Sigmoid colon (tissue), 3 donors: ENCODE data around the gene TAF13.

Source experiments
- CTCF ChIP-seq, 4 experiments: fragments of 450-650 bp in 3 of 4; fragments of 200-600 bp in 1 of 4; IDR thresholded peaks; one replicate each; pipeline ENCODE4 v1.5.1; 2016 to 2019; ENCODE audit warnings: antibody characterized with exemption in 4 of 4, mild to moderate bottlenecking in 3 of 4, moderate library complexity in 2 of 4
- POLR2A ChIP-seq, 2 donors: fragments of 450-650 bp; IDR thresholded peaks; one replicate each; pipeline ENCODE4 v1.6.1; 2016; ENCODE audit warnings: antibody characterized with exemption in 2 of 2, mild to moderate bottlenecking in 2 of 2, moderate library complexity in 2 of 2

- TF ChIP-seq CTCF (IDR thresholded peaks at IDR 0.05) (no peak), POLR2A (IDR thresholded peaks at IDR 0.05) (no peak)
Observed at GRCh38 chr1:109059026-109059425, 16.8 kb downstream of the TAF13 start.
